AG09319 (cell line): ENCODE results near the gene SIL1.

Experiments used
- DNase-seq: peaks from one replicate; pipeline ENCODE4 v3.0.0-alpha.2; 2010; ENCODE audit warnings: low read depth; ENCODE audit errors: extremely low read depth
- CTCF ChIP-seq: IDR thresholded peaks from 2 replicates; pipeline ENCODE4 v1.5.1; 2011; ENCODE audit warnings: low read depth, mild to moderate bottlenecking, inconsistent platforms, low read length, moderate library complexity

Gene SIL1

GRCh38 chr5:138944527-138945322, 253.4 kb downstream of the SIL1 start:
- no peak for DNase-seq
- no peak for TF ChIP-seq CTCF

- no peak for TF ChIP-seq CTCF
- no peak for DNase-seq
Observed at GRCh38 chr5:138943599-138944173, 254.5 kb downstream of the SIL1 start.

- no peak for TF ChIP-seq CTCF
- DNase-seq: no peak
Observed at GRCh38 chr5:138942861-138943260, 255.3 kb downstream of the SIL1 start.

GRCh38 chr5:138942066-138942465, 256.1 kb downstream of the SIL1 start:
- no peak for TF ChIP-seq CTCF
- no peak for DNase-seq

- DNase-seq: no peak
- no peak for TF ChIP-seq CTCF
Observed at GRCh38 chr5:138938526-138938925, 259.6 kb downstream of the SIL1 start.

- DNase-seq: no peak
- TF ChIP-seq CTCF: no peak
Observed at GRCh38 chr5:138937392-138938387, 260.5 kb downstream of the SIL1 start.
